Measurements from ENCODE around the gene MYO15B.

Gene MYO15B

GRCh38 chr17:75587675-75588595 lies at the start of gene MYO15B:
MYO15B (plus strand) TSS chr17:75587800; CDS start chr17:75588058, 258 bp downstream.
- no peak for DNase-seq (ENCODE audit: low read depth in 2 of 2)

DNA sequence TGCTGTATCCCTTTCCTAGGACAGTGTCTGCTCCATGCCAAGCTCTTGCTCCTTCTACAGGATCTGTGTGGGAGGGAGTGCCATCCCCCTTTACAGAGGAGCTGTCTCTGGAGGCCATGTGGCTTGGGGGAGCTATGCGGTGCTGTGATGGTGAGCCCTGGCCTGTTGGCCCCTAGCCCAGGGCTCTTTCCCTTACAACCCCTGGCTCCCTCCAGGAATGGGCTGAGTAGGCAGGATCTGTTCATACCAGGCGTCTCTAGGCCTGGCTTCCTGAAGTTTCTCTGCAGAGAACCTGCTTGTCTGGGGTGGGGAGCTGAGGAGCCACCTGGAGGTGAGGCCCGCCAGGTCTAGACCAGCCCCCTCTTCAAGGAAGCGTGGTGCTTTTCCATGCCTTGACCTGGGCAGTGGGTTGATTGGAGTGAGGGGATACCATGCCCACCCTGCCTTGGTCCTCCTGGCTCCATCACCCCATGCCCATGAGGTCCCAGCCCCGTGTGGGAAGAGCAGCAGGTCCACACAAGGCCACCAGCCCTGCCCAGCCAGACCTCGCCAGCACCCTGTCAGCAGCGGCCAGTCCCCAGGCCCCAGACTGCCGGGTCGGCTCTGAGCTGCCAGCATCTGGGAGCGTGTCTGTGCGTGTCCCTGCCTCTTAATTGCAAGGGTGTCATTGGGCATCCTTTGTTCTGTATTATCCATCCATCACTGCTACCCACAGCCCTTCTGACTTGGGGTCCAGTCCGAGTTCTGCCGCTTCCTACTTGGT lies 47.5 kb upstream of the MYO15B start:
- DNase-seq (ENCODE audit: low read depth in 2 of 2) = no peak

GRCh38 chr17:75540923-75541503 lies 46.6 kb upstream of the MYO15B start:
- no peak for DNase-seq (ENCODE audit: low read depth in 2 of 2)

DNA sequence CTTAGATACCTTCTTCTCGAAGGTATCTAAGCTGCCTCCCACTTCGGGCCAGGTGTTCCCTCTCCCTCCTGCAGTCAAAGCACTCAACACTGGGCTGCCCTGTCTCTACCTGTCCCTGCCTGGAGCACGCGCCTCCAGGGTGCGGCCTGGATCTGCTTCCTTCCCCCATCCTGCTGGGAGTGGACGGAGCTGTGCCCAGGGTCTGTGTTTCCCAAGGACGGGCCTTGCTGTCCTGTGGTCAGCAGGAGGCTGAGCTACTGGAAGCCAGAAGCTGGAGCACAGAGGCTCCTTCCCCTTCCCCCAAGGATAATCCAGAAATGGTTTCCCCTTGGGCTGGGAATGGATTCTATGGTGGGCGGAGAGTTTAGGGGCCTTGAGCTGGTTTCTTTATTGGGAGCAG lies 45.4 kb upstream of the MYO15B start:
- no peak for DNase-seq (ENCODE audit: low read depth in 2 of 2)

GRCh38 chr17:75542728-75543336 lies 44.8 kb upstream of the MYO15B start:
- DNase-seq (ENCODE audit: low read depth in 2 of 2) = no peak

- DNase-seq (ENCODE audit: low read depth in 2 of 2) = no peak
Observed at GRCh38 chr17:75544250-75544649, 43.4 kb upstream of the MYO15B start.

DNA sequence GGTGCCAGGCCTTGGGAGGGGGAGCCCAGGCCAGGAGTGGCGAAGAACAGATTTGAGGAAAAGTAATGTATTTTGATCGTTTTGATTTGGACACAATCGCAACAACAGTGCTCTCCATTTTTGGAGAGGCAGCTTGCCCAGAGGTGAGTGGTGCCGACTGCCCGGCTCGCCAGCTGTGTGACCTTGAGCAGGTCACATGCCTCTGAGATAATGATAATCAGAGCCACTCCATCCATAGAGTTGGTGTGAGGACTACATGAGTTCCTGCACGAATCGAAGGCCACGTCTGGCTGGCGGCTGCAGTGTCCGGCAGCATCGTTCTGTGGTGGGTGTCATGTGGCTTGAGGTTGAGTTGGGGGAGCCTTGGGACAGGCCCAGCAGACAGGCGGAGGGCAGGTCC lies 41.4 kb upstream of the MYO15B start:
- no peak for DNase-seq (ENCODE audit: low read depth in 2 of 2)

DNA sequence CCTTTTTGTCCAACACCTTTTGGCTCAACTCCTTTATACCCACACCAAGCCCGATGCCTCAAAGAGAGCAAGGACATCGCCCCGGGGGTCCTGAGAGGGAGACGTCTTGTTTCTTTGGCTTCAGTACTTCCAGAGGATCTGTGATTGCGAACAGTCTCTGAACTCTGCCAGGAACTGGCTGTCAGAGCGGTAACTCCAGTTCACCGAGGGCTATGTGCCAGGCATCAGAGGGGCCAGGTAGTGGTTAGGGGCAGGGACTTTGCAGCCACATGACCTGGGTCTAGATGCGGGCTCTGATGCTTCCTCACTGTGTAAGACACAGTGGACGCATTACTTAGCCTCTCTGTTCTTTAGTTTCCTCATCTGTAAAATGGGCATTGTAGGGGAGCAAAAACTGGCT lies 40.5 kb upstream of the MYO15B start:
- no peak for DNase-seq (ENCODE audit: low read depth in 2 of 2)

DNA sequence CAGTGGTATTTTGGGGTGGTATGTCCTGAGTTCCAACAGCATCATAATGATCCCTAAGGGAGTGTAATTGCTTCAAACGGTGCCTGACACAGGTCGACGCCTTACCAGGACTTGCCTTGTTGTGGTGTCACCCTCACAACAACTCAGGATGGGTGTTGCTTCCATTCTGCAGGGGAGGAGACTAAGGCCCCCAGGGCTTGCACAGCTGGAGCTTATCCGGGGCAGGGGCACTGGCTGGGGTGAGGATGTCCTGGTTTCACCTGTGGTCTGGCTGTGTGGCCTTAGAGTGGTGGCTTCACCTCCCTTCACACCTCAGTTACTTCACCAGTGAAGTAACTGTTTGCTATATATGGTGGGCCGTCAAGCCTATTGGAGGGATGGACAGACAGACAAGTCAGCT lies 38.8 kb upstream of the MYO15B start:
- DNase-seq (ENCODE audit: low read depth in 2 of 2) = no peak

DNA sequence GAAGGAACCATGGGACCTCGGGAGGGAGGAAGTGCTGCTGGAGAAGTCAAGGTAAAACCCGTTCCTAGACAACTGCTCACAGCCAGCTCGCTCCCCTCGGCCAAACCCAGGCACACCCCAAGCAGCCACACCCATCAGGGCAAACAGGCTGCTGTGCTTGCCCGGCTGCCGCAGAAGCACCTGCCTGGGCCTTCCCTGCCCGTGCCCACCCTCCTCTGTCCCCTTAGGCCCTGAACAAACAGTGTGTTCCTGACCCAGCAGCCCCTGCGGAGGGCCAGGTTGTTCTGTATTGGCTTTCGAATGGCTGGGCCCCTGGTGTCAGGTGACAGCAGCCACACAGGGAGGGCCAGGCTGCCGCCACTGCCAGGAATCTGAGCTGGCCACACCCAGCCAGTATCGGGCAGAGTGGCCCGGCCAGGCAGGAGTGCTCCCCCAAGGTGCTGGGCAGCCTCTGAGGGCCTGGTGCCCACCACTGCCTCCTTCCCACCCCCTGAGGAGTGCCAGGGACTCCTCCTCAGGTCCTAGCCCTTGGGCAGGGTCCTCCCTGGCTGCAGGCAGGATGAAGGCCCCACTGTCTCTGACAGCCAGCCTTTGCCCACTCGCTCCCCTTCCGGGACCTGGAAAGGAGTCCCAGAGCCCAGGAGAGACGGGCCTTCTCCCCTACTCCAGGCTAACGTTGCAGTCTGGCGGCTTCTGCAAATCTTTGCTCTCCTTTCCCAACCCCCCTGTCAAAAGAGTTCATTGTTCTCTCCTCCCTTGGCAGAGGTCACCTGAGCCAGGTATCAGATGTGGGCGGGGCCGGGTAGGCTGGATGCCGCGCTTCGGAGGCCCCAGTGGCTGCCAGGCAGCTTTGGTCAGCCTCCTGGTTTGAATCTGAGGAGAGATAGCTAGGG lies 38.1 kb upstream of the MYO15B start:
- no peak for DNase-seq (ENCODE audit: low read depth in 2 of 2)

GRCh38 chr17:75550139-75550465 lies 37.5 kb upstream of the MYO15B start:
- DNase-seq (ENCODE audit: low read depth in 2 of 2) = no peak

- DNase-seq (ENCODE audit: low read depth in 2 of 2) = no peak
Observed at GRCh38 chr17:75551266-75551665, 36.3 kb upstream of the MYO15B start.

- DNase-seq (ENCODE audit: low read depth in 2 of 2) = peak in 1 of 2 experiments; percentile 12
Observed at GRCh38 chr17:75552425-75553294, 34.9 kb upstream of the MYO15B start.

DNA sequence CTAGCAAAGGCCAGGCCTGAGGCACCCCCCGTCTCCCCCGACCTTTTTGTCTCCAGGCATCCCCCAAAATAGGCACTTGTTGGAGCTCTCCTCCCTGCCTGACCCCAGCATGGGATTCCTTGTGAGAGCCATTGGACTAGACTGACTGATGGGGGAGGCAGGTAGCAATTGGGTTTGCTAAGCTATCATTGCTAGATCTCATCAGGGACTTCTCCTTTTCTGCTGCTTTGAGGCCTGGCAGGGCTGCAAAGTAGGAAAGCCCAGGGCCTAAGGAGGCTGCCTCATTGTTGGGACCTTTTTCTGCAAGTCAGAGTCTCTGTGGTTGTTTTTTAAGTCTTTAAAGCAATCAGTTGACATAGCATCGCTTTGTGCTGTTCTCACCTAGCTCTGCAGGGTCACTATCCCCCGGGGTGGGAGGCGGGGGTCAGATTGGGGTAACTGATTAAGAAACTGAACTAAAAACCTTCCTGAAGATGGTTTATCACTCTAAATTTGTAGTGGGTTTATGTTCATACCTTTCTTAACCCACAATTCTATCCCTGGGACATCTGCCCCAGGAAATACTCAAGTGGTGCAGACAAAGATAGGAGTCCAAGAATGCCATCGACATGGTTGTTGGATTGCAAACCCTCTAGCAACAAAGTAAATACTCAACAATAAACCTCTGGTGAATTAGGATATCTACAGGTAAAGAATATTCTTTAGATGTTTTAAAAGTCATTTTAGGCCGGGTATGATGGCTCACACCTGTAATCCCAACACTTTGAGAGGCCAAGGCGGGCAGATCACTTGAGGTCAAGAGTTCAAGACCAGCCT lies 34.1 kb upstream of the MYO15B start:
- DNase-seq (ENCODE audit: low read depth in 2 of 2) = no peak

DNA sequence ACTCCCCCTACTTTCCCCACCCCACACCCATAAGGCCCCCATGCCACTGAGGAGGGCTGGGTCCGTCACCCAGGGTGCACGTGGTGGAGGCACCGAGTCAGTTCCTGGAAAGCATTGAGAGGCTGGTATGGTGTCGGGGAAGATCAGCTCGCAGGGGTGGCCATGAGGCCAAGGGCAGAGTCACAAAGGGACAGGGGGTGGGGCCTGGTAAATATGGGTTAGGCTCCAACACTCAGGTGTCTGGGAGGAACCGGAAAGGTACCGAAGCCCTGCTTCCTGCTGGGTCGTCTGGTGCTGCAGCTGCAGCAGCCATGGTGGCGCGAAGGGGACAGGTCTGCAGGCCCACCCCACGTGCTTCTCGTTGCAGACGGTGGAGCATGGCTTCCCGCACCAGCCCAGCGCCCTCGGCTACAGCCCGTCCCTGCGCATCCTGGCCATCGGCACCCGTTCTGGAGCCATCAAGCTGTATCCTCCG lies 31.9 kb upstream of the MYO15B start:
- no peak for DNase-seq (ENCODE audit: low read depth in 2 of 2)

DNA sequence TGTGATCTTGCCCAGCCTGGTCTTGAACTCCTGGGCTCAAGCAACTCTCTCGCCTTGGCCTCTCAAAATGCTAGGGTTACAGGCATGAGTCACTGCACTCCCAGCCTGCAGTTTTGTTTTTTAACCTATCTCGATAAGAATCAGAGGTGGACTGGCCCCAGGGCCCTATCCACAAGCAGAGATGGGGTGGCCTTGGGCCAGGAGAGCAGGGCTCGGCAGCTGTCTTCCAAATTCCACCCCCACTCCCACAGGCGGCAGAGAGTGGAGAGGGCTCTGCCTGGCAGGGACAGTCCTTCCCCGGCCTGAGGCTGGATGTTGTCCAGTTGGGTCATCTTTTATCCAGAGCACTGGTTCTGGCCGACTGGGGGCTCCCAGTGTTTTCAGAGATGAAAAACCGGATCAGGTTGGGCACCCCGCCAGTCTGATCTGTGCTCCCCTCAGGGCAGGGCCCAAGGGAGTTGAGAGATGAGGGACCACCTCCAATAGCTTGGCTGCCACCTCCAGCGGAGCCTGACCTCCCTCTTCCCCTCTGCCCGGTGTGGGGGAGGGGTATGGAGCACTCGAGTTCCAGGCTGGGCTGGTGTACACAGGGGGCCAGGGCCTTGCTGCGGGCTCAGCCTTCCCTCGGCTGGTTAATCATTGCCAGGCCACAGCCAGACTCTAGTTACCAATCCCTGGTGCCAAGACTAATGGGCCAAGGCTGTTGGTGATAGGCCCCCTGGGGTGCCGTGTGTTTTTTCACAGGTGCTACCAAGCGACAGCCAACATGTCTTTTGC lies 30.3 kb upstream of the MYO15B start:
- DNase-seq (ENCODE audit: low read depth in 2 of 2) = no peak

GRCh38 chr17:75557852-75558665 lies 29.5 kb upstream of the MYO15B start:
- DNase-seq (ENCODE audit: low read depth in 2 of 2) = no peak
